ENCODE results near the gene ASPM.

Gene ASPM

GRCh38 chr1:197146101-197147095 lies at the start of gene ASPM:
Gene ASPM (minus strand): TSS chr1:197146669. CDS start chr1:197146437, 232 bp downstream.
- peak; percentile 14 to 94 (median 84) for DNase-seq

GRCh38 chr1:197195100-197195499 lies 48.6 kb upstream of the ASPM start:
- no peak for DNase-seq

- DNase-seq, result no peak
Observed at GRCh38 chr1:197184190-197184589, 37.7 kb upstream of the ASPM start.

- no peak for DNase-seq
Observed at GRCh38 chr1:197183195-197183748, 36.8 kb upstream of the ASPM start.

- DNase-seq, result no peak
Observed at GRCh38 chr1:197182716-197183115, 36.2 kb upstream of the ASPM start.

- DNase-seq, result no peak
Observed at GRCh38 chr1:197181982-197182381, 35.5 kb upstream of the ASPM start.

GRCh38 chr1:197180252-197180878 lies 33.9 kb upstream of the ASPM start:
- DNase-seq, result peak in 2 of 58 donors; percentile 3 to 21

- DNase-seq, result no peak
Observed at GRCh38 chr1:197178998-197179397, 32.5 kb upstream of the ASPM start.

GRCh38 chr1:197174818-197175217 lies 28.3 kb upstream of the ASPM start:
- no peak for DNase-seq

- no peak for DNase-seq
Observed at GRCh38 chr1:197173571-197174507, 27.4 kb upstream of the ASPM start.

- no peak for DNase-seq
Observed at GRCh38 chr1:197171531-197171930, 25.1 kb upstream of the ASPM start.

GRCh38 chr1:197170538-197170937 lies 24.1 kb upstream of the ASPM start:
- DNase-seq, result no peak

GRCh38 chr1:197159461-197159860 lies 13.0 kb upstream of the ASPM start:
- no peak for DNase-seq

GRCh38 chr1:197156692-197157091 lies 10.2 kb upstream of the ASPM start:
- DNase-seq, result no peak

GRCh38 chr1:197152662-197153061 lies 6.2 kb upstream of the ASPM start:
- no peak for DNase-seq

GRCh38 chr1:197151185-197151584 lies 4.7 kb upstream of the ASPM start:
- no peak for DNase-seq

- no peak for DNase-seq
Observed at GRCh38 chr1:197150336-197151005, 4.0 kb upstream of the ASPM start.

GRCh38 chr1:197149340-197149739 lies 2.9 kb upstream of the ASPM start:
- no peak for DNase-seq

GRCh38 chr1:197145446-197146024 lies 934 bp downstream of the ASPM start:
- no peak for DNase-seq

Measured in anterior cingulate cortex (tissue), 58 donors.